ENCODE measurements around the gene SP6.

SP6 gene

GRCh38 chr17:47808036-47808829 is 42.7 kb downstream of the SP6 start:
- in situ Hi-C loops (cut with MboI; ENCODE audit: low pct_unique_long_range_greater_than_20kb, low sequenced_read_pairs, unreplicated experiment): no loop called here
- no peak for DNase-seq (ENCODE audit: low spot score)
- TF ChIP-seq, protein P1, sequence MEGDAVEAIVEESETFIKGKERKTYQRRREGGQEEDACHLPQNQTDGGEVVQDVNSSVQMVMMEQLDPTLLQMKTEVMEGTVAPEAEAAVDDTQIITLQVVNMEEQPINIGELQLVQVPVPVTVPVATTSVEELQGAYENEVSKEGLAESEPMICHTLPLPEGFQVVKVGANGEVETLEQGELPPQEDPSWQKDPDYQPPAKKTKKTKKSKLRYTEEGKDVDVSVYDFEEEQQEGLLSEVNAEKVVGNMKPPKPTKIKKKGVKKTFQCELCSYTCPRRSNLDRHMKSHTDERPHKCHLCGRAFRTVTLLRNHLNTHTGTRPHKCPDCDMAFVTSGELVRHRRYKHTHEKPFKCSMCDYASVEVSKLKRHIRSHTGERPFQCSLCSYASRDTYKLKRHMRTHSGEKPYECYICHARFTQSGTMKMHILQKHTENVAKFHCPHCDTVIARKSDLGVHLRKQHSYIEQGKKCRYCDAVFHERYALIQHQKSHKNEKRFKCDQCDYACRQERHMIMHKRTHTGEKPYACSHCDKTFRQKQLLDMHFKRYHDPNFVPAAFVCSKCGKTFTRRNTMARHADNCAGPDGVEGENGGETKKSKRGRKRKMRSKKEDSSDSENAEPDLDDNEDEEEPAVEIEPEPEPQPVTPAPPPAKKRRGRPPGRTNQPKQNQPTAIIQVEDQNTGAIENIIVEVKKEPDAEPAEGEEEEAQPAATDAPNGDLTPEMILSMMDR (IDR thresholded peaks at IDR 0.05; ENCODE audit: extremely low read depth, insufficient read depth, missing control alignments): no peak

GRCh38 chr17:47807421-47807820 is 43.5 kb downstream of the SP6 start:
- in situ Hi-C loops (cut with MboI; ENCODE audit: low pct_unique_long_range_greater_than_20kb, low sequenced_read_pairs, unreplicated experiment): no loop called here
- no peak for DNase-seq (ENCODE audit: low spot score)
- TF ChIP-seq, protein P1 (IDR thresholded peaks at IDR 0.05; ENCODE audit: extremely low read depth, insufficient read depth, missing control alignments): no peak

DNA sequence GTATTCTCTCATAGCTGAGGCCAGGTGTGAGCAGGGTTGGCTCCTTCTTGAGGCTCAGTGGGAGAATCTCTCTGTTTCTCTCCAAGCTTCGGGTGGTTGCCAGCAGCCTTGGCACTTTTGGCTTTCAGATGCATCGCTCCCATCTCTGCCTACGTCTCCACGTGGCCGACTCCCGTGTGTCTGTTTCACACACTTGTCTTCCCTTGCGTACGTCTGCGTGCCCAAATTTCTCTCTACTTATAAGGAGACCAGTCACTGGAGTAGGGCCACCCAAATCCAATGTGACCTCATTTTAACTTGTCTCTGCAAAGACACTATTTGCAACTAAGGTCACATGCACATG is 44.1 kb downstream of the SP6 start:
- in situ Hi-C loops (cut with MboI; ENCODE audit: low pct_unique_long_range_greater_than_20kb, low sequenced_read_pairs, unreplicated experiment): no loop called here
- TF ChIP-seq, protein P1 (IDR thresholded peaks at IDR 0.05; ENCODE audit: extremely low read depth, insufficient read depth, missing control alignments): no peak
- DNase-seq (ENCODE audit: low spot score): no peak

DNA sequence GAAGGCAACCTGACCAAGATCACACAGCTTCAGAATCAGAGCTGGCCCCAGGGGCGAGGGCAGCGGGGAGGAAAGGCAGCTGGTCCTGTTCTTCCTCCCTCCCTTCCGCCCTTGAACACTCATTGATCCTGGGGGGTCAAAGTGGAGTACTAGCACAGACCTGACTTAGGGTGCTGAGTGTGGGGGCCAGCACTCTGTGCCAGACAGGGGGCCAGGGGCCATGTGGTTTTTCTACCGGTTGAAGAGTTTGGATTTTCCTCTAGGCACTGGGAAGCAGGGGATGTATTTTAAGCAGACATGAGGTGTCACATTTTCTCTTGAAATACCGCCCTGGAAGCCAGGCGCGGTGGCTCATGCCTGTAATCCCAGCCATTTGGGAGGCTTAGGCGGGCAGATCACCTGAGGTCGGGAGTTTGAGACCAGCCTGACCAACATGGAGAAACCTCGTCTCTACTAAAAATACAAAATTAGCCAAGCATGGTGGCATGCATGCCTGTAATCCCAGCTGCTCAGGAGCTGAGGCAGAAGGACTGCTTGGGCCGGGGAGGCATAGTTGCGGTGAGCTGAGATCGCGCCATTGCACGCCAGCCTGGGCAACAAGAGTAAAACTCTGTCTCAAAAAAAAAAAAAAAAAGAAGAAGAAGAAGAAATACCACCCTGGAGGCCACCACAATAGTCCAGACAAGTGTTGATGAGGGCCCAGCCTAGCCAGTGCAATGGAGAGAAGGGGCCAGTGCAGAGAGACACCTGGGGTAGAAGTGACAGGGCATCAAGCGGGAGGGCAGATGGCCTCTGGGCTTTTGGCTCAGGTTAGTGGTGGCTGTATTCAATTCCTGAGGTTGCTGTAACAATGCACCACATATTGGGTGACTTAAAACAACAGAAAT is 44.7 kb downstream of the SP6 start:
- in situ Hi-C loops (cut with MboI; ENCODE audit: low pct_unique_long_range_greater_than_20kb, low sequenced_read_pairs, unreplicated experiment): no loop called here
- TF ChIP-seq, protein P1 (IDR thresholded peaks at IDR 0.05; ENCODE audit: extremely low read depth, insufficient read depth, missing control alignments): no peak
- no peak for DNase-seq (ENCODE audit: low spot score)

DNA sequence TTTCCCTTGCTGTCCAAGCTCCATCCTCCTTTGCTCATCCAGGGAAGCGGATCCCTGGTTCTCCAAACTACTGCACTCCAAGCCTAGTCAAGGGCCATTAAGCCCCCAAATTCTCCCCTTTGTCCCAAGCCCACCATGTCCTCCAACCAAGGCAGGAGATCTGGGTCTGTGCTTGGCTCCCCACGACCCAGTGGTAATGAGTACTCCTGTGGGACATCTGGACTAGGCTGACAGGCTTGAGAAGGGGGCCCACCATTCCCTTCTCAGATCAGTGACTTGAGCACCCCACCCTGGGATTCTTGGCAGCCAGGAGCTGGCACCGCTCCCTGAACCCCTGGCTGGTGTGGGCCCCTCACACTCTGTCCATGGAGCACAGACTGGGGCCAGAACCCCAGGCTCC is 46.5 kb downstream of the SP6 start:
- TF ChIP-seq, protein P1 (IDR thresholded peaks at IDR 0.05; ENCODE audit: extremely low read depth, insufficient read depth, missing control alignments): no peak
- in situ Hi-C loops (cut with MboI; ENCODE audit: low pct_unique_long_range_greater_than_20kb, low sequenced_read_pairs, unreplicated experiment): no loop called here
- no peak for DNase-seq (ENCODE audit: low spot score)

DNA sequence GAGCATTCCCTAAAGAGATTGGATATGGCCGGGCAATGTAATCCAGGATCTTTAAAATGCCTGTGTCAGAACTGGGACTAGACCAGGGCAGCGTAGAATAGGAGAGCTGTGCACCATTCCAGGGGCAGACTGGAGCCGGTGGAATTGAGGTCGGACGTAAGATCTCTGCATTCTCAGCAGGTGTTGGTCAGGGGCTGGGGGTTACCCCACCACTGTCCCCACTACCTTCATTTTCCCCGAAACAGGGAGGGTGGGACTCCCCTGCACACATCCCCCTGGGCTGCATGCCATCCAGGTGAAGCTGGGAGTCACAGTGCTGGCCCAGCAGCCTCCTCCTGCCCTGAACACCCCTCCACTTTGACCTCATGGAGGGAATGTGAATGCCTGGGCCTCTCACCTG is 47.2 kb downstream of the SP6 start:
- TF ChIP-seq, protein P1 (IDR thresholded peaks at IDR 0.05; ENCODE audit: extremely low read depth, insufficient read depth, missing control alignments): no peak
- DNase-seq (ENCODE audit: low spot score): no peak
- in situ Hi-C loops (cut with MboI; ENCODE audit: low pct_unique_long_range_greater_than_20kb, low sequenced_read_pairs, unreplicated experiment): no loop called here

Measured in GM13977 (cell line).